H1 (cell line): ENCODE results near the gene BBC3. TPM values are rescaled to one million over a fixed set of nuclear protein-coding genes. Genes with fewer than 3 reads are reported as not detected.

ENCODE experiments used
- CTCF ChIA-PET: fragments of 300-600 bp; sonication (Branson Sonifier 250); formaldehyde crosslinking; loops from one replicate; lab custom pipeline; 2021; ENCODE audit not compliant: partially characterized antibody; lab: Charles Lee
- POLR2A ChIA-PET: fragments of 300-600 bp; sonication (Branson Sonifier 250); formaldehyde crosslinking; loops from one replicate; lab custom pipeline; 2021; ENCODE audit warnings: inconsistent platforms; ENCODE audit not compliant: partially characterized antibody; lab: Charles Lee
- DNase-seq, 2 experiments: peaks; one replicate each; pipeline versions ENCODE4 v3.0.0 to v3.0.0-alpha.2; 2010 to 2022; ENCODE audit warnings: low spot score in 2 of 2, low read depth in 1 of 2, mixed read lengths in 1 of 2
- FAIRE-seq: peaks from 2 replicates; lab custom pipeline; 2011; peaks lifted over from hg19 to GRCh38; lab: Jason Lieb, UNC
- H2AFZ ChIP-seq: 2 replicates; pipeline ENCODE4 v1.8.1; 2012; ENCODE audit warnings: low read length, inconsistent platforms
- H2AK5ac ChIP-seq: 2 replicates; pipeline ENCODE4 v1.6.1; 2013; ENCODE audit warnings: low read depth, low read length
- H2BK120ac ChIP-seq: replicated peaks from 2 replicates; pipeline ENCODE3; 2013; ENCODE audit warnings: low read depth, low read length, inconsistent platforms
- H2BK12ac ChIP-seq: 2 replicates; pipeline ENCODE4 v1.6.1; 2013; ENCODE audit warnings: low read depth, low read length
- H2BK15ac ChIP-seq: 2 replicates; pipeline ENCODE4 v1.6.1; 2013; ENCODE audit warnings: low read length
- H2BK20ac ChIP-seq: 2 replicates; pipeline ENCODE4 v1.6.1; 2013; ENCODE audit warnings: low read length
- H2BK5ac ChIP-seq: 2 replicates; pipeline ENCODE4 v1.6.1; 2013; ENCODE audit warnings: low read depth, low read length
- H3K14ac ChIP-seq: 2 replicates; pipeline ENCODE4 v1.6.1; 2013; ENCODE audit warnings: inconsistent platforms; ENCODE audit not compliant: insufficient read length
- H3K18ac ChIP-seq: 2 replicates; pipeline ENCODE4 v1.6.1; 2013; ENCODE audit warnings: low read length; ENCODE audit errors: extremely low read depth
- H3K23ac ChIP-seq: 2 replicates; pipeline ENCODE4 v1.6.1; 2013; ENCODE audit warnings: inconsistent platforms; ENCODE audit not compliant: insufficient read length
- H3K23me2 ChIP-seq: 2 replicates; pipeline ENCODE4 v1.6.1; 2013; ENCODE audit warnings: low read depth, low read length
- H3K27ac ChIP-seq: 2 replicates; pipeline ENCODE4 v1.6.1; 2011; ENCODE audit warnings: low read depth, low read length, inconsistent platforms
- H3K27me3 ChIP-seq, 4 experiments: replicated peaks in 1 of 4; 1 replicate in 1 of 4; 2 replicates in 3 of 4; pipeline versions ENCODE4 v1.6.1 to v1.8.1; 2011 to 2013; ENCODE audit warnings: low read length in 3 of 4, mild to moderate bottlenecking in 3 of 4, inconsistent platforms in 2 of 4, mixed read lengths in 2 of 4, moderate library complexity in 1 of 4; ENCODE audit not compliant: control insufficient read depth in 3 of 4, insufficient read depth in 3 of 4; ENCODE audit errors: extremely low read depth in 1 of 4
- H3K36me3 ChIP-seq, 4 experiments: 2 replicates each; pipeline versions ENCODE4 v1.6.1 to v1.8.1; 2011 to 2013; ENCODE audit warnings: mild to moderate bottlenecking in 4 of 4, low read length in 3 of 4, moderate library complexity in 2 of 4, control low read depth in 1 of 4, inconsistent platforms in 1 of 4; ENCODE audit not compliant: insufficient read depth in 4 of 4, control insufficient read depth in 2 of 4
- H3K4ac ChIP-seq: replicated peaks from 2 replicates; pipeline ENCODE3; 2013; ENCODE audit warnings: low read length, low read depth, mixed read lengths, inconsistent platforms; ENCODE audit not compliant: insufficient read length
- H3K4me1 ChIP-seq, 4 experiments: replicated peaks in 1 of 4; 1 replicate in 1 of 4; 2 replicates in 3 of 4; pipeline versions ENCODE4 v1.6.1 to v1.8.1; 2011 to 2013; ENCODE audit warnings: low read length in 3 of 4, inconsistent platforms in 2 of 4, mixed read lengths in 1 of 4; ENCODE audit not compliant: insufficient read depth in 4 of 4, control insufficient read depth in 3 of 4
- H3K4me2 ChIP-seq, 2 experiments: 2 replicates each; pipeline versions ENCODE4 v1.6.1 to v1.8.1; 2011 to 2013; ENCODE audit warnings: low read depth in 2 of 2, low read length in 2 of 2, control low read depth in 1 of 2, inconsistent platforms in 1 of 2, mild to moderate bottlenecking in 1 of 2; ENCODE audit not compliant: insufficient read depth in 1 of 2
- H3K4me3 ChIP-seq, 4 experiments: fragments of 200-600, 300-600 bp in 1 of 4; sonication (generic), shearing (Covaris generic), sonication (Bioruptor Twin) in 1 of 4; 2 replicates each; pipeline versions ENCODE4 v1.5.1 to v1.8.1; 2011 to 2016; ENCODE audit warnings: low read length in 4 of 4, low read depth in 3 of 4, control low read depth in 2 of 4, inconsistent platforms in 2 of 4, mild to moderate bottlenecking in 2 of 4, mixed read lengths in 1 of 4, moderate library complexity in 1 of 4; ENCODE audit not compliant: insufficient read depth in 2 of 4; ENCODE audit errors: extremely low read depth in 1 of 4
- H3K56ac ChIP-seq: replicated peaks from 2 replicates; pipeline ENCODE3; 2013; ENCODE audit warnings: low read depth, mild to moderate bottlenecking, mixed read lengths, low read length, inconsistent platforms; ENCODE audit not compliant: insufficient read length
- H3K79me1 ChIP-seq: 2 replicates; pipeline ENCODE4 v1.6.1; 2013; ENCODE audit warnings: low read depth, low read length, control low read depth
- H3K79me2 ChIP-seq, 2 experiments: 2 replicates each; pipeline versions ENCODE4 v1.6.1 to v1.8.1; 2012 to 2013; ENCODE audit warnings: low read length in 2 of 2, mild to moderate bottlenecking in 2 of 2, inconsistent platforms in 1 of 2; ENCODE audit not compliant: insufficient read depth in 2 of 2, control insufficient read depth in 1 of 2
- H3K9ac ChIP-seq, 4 experiments: replicated peaks in 1 of 4; 1 replicate in 1 of 4; 2 replicates in 3 of 4; pipeline versions ENCODE4 v1.6.1 to v1.8.1; 2011 to 2013; ENCODE audit warnings: low read depth in 3 of 4, low read length in 3 of 4, control low read depth in 2 of 4, mild to moderate bottlenecking in 2 of 4, moderate library complexity in 2 of 4, inconsistent platforms in 1 of 4; ENCODE audit errors: extremely low read depth in 1 of 4
- H3K9me3 ChIP-seq, 2 experiments: 2 replicates each; pipeline versions ENCODE4 v1.6.1 to v1.8.1; 2012 to 2013; ENCODE audit warnings: mild to moderate bottlenecking in 2 of 2, moderate library complexity in 2 of 2, control low read depth in 1 of 2, inconsistent platforms in 1 of 2, low read depth in 1 of 2, low read length in 1 of 2, mixed read lengths in 1 of 2; ENCODE audit not compliant: insufficient read depth in 2 of 2
- H4K20me1 ChIP-seq, 2 experiments: replicated peaks in 1 of 2; 2 replicates each; pipeline versions ENCODE3 to v1.8.1; 2011 to 2013; ENCODE audit warnings: inconsistent platforms in 2 of 2, low read length in 2 of 2, mild to moderate bottlenecking in 1 of 2; ENCODE audit not compliant: insufficient read depth in 2 of 2, control insufficient read depth in 1 of 2
- H4K5ac ChIP-seq: 2 replicates; pipeline ENCODE4 v1.6.1; 2013; ENCODE audit warnings: low read length, low read depth, mixed read lengths, inconsistent platforms; ENCODE audit not compliant: insufficient read length
- H4K8ac ChIP-seq: 2 replicates; pipeline ENCODE4 v1.8.0; 2013; ENCODE audit warnings: mild to moderate bottlenecking, moderate library complexity, low read length, inconsistent platforms; ENCODE audit not compliant: insufficient read depth; ENCODE audit errors: extremely low read depth
- H4K91ac ChIP-seq: replicated peaks from 2 replicates; pipeline ENCODE3; 2013; ENCODE audit warnings: low read length, mixed read lengths, inconsistent platforms; ENCODE audit not compliant: insufficient read length
- ASH2L ChIP-seq: fragments of 200-600, 300-600 bp; sonication (generic); IDR thresholded peaks from one replicate; pipeline ENCODE4 v1.7.1; 2017; ENCODE audit warnings: low read length
- POLR2A ChIP-seq, 2 experiments: IDR thresholded peaks; 1 replicate in 1 of 2; 2 replicates in 1 of 2; pipeline ENCODE4 v1.6.1; 2011; ENCODE audit warnings: low read depth in 2 of 2, low read length in 2 of 2, mild to moderate bottlenecking in 2 of 2; ENCODE audit errors: control extremely low read depth in 1 of 2
- POU5F1 ChIP-seq: IDR thresholded peaks from 2 replicates; pipeline ENCODE4 v1.6.1; 2011; ENCODE audit warnings: low read depth, mild to moderate bottlenecking, low read length, moderate library complexity
- RFX5 ChIP-seq: IDR thresholded peaks from 2 replicates; pipeline ENCODE4 v1.6.1; 2011; ENCODE audit warnings: low read depth, low read length, improper control_type of control experiment, borderline replicate concordance
- WGBS, 2 experiments: shearing (Covaris generic) in 1 of 2; methylation state at CpG; one replicate each; pipeline versions ENCODE4 v1.1.6 to v1.1.7; 2013 to 2015; ENCODE audit warnings: low lambda C conversion rate in 2 of 2, mixed read lengths in 2 of 2, inconsistent platforms in 1 of 2, low coverage in 1 of 2, missing lambda C conversion rate in 1 of 2; ENCODE audit not compliant: insufficient replicate concordance in 2 of 2, insufficient coverage in 1 of 2, insufficient read length in 1 of 2; ENCODE audit errors: extremely low coverage in 1 of 2, missing lambda C conversion rate in 1 of 2; 5-methylcytosine and 5-hydroxymethylcytosine counted together
- polyA plus RNA-seq, 7 experiments: library from polyadenylated mRNA; depleted of rRNA in 3 of 7; stranded (reverse) in 5 of 7; unstranded in 2 of 7; fragments of >200 nt in 5 of 7; fragments of 200-250 nt in 2 of 7; gene quantifications; 1 replicate in 5 of 7; 2 replicates in 1 of 7; 4 replicates in 1 of 7; pipeline versions ENCODE4 v1.2.1 to v1.2.3, GENCODE V29; 2011 to 2013; ENCODE audit warnings: missing spikeins in 2 of 7, mixed read lengths in 2 of 7
- total RNA-seq: library from RNA; stranded (reverse); fragmentation: NEBNext Ultra II Directional; extraction: Animal tissue kit (Norgen Biotek cat#: 25700); gene quantifications from 2 replicates; pipeline ENCODE4 v1.2.1, GENCODE V29; 2021

The BBC3 gene
- total and polyA plus RNA-seq, 2 of the 8 experiments (the other 6 are each of a cell fraction or from before 2014, with no cell fraction given), result 13.2 to 21.6 TPM

DNA sequence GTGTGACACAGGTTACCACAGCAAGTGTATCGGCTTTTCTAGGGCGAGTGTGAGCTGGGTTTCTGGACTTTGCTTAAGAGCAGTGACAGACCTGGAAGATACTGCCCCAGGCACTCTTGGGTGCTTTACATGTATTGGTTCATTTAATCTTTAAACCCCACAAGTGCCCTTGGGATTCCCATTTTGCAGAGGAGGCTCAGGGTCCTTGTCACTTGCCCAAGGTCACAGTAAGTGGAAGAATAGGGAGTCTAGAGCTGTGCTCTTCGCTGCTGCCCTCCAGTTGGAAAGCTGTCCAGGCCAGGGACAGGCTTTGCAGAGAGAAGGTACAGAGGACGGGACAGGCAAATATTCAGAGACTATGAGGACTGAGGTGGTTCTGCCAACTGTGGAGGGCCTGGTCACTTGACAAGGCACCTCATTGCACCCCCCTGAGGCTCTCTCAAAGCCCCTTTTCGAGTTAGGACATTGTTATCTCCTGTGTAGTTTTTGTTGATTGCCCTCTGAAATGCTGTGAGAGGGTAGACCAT, 42.4 kb downstream of the BBC3 start:
- TF ChIP-seq RFX5 (no peak), ASH2L (no peak), POU5F1 (no peak), POLR2A (IDR thresholded peaks at IDR 0.05; ENCODE audit: control extremely low read depth in 1 of 2, low read depth in 2 of 2, low read length in 2 of 2) (peak in 1 of 2 experiments; percentile 34; a peak in 1 of 3 replicates)
- ChIA-PET CTCF (interaction anchor here (0.6 to 1.5 kb wide), 8 partner anchors 10 to 1760 kb away, joined by 3 to 8 read pairs (median 4); no protein-coding TSS in a partner anchor), POLR2A (interaction anchor here (0.5 to 1.5 kb wide), 9 partner anchors 10 to 537 kb away, joined by 3 to 7 read pairs (median 4); no protein-coding TSS in a partner anchor)
- H2BK120ac ChIP-seq, result no peak overlapping the region
- H3K79me2 ChIP-seq, result peaks cover 0 to 38% of the 10 kb centered on the region in 2 experiments; a peak in 1 of 4 replicates
- H3K14ac ChIP-seq, result no peak overlapping the region
- H3K79me1 ChIP-seq, result peaks cover 7% of the 10 kb centered on the region
- H2BK5ac ChIP-seq, result no peak overlapping the region
- no peak for DNase-seq
- no peak overlapping the region for H2BK20ac ChIP-seq
- peaks cover 10 to 40% (median 17%) of the 10 kb centered on the region in 4 experiments for H3K36me3 ChIP-seq
- no peak overlapping the region for H3K4ac ChIP-seq
- no peak overlapping the region for H3K9ac ChIP-seq
- H2BK12ac ChIP-seq, result no peak overlapping the region
- H3K56ac ChIP-seq, result no peak overlapping the region
- no peak overlapping the region for H2AFZ ChIP-seq
- FAIRE-seq, result no peak
- no peaks in the 10 kb centered on the region for H3K27me3 ChIP-seq
- H3K9me3 ChIP-seq, result no peaks in the 10 kb centered on the region
- no peaks in the 10 kb centered on the region for H3K23me2 ChIP-seq
- no peak overlapping the region for H4K91ac ChIP-seq
- no peak overlapping the region for H4K5ac ChIP-seq
- no peak overlapping the region for H2BK15ac ChIP-seq
- no peak overlapping the region for H3K23ac ChIP-seq
- no peak overlapping the region for H3K4me3 ChIP-seq
- 0 out of 7 replicates have a peak, but pooled peaks cover 0 to 2% (median 0%) of the 10 kb centered on the region in 4 experiments for H3K4me1 ChIP-seq
- H2AK5ac ChIP-seq, result no peak overlapping the region
- H3K18ac ChIP-seq, result no peak overlapping the region
- no peak overlapping the region for H3K4me2 ChIP-seq
- peaks cover 4 to 16% of the 10 kb centered on the region in 2 experiments for H4K20me1 ChIP-seq
- no peak overlapping the region for H3K27ac ChIP-seq
- WGBS, 2 experiments, result 89% methylated on average over 5 of the region's 5 CpGs; no CpG with 5 or more reads in 1 of the 2 experiments
- H4K8ac ChIP-seq, result peak overlapping the region; percentile 62; the same call in 1 of the 2 replicates
